WTC11 (cell line): ENCODE measurements around the gene BHLHE40. TPM values are rescaled to one million over a fixed set of nuclear protein-coding genes. Genes with fewer than 3 reads are reported as not detected.

Source experiments
- ATAC-seq: fragments of 200-7000 bp; cut with Tn5 transposase; 2 replicates; pipeline ENCODE4 v1.10.0; 2021; ENCODE audit warnings: mild to moderate bottlenecking, moderate library complexity
- CTCF ChIA-PET: fragments of 300-600 bp; sonication (Branson Sonifier 250); formaldehyde crosslinking; loops from one replicate; lab custom pipeline; 2021; ENCODE audit warnings: antibody characterized with exemption; lab: Charles Lee
- POLR2A ChIA-PET: fragments of 350-600 bp; sonication (Branson Sonifier 250); formaldehyde crosslinking; loops from one replicate; lab custom pipeline; 2021; ENCODE audit warnings: antibody characterized with exemption; lab: Charles Lee
- DNase-seq: peaks from one replicate; pipeline ENCODE4 v3.0.0; 2021; ENCODE audit warnings: low spot score
- H3K27ac Mint-ChIP-seq: 2 replicates; pipeline ENCODE4 v1.8.0; 2021; ENCODE audit warnings: mixed read lengths
- H3K27me3 Mint-ChIP-seq: 2 replicates; pipeline ENCODE4 v1.8.0; 2021; ENCODE audit warnings: low read depth, mild to moderate bottlenecking, moderate library complexity, mixed read lengths
- H3K36me3 Mint-ChIP-seq: 2 replicates; pipeline ENCODE4 v1.8.0; 2021; ENCODE audit warnings: mixed read lengths
- H3K4me1 Mint-ChIP-seq: 2 replicates; pipeline ENCODE4 v1.8.0; 2022; ENCODE audit warnings: mixed read lengths
- H3K4me3 Mint-ChIP-seq: 2 replicates; pipeline ENCODE4 v1.8.0; 2021; ENCODE audit warnings: mild to moderate bottlenecking, moderate library complexity, mixed read lengths
- H3K9me3 Mint-ChIP-seq: 2 replicates; pipeline ENCODE4 v1.8.0; 2021; ENCODE audit warnings: mixed read lengths
- CBFB ChIP-seq: sonication (generic); formaldehyde crosslinking; IDR thresholded peaks from 2 replicates; pipeline ENCODE4 v1.8.1; 2022; ENCODE audit warnings: mild to moderate bottlenecking, low read depth, missing genetic modification reagents
- CREB1 ChIP-seq: sonication (generic); formaldehyde crosslinking; IDR thresholded peaks from 2 replicates; pipeline ENCODE4 v1.8.0; 2023; ENCODE audit warnings: mild to moderate bottlenecking, missing genetic modification reagents
- EMX1 ChIP-seq: fragments of 250-450 bp; sonication (Bioruptor Pico); IDR thresholded peaks from 2 replicates; pipeline ENCODE4 v1.8.0; 2021; ENCODE audit warnings: mild to moderate bottlenecking
- ETV6 ChIP-seq: sonication (generic); formaldehyde crosslinking; IDR thresholded peaks from 2 replicates; pipeline ENCODE4 v1.8.1; 2022; ENCODE audit warnings: mild to moderate bottlenecking, missing genetic modification reagents
- FOXJ3 ChIP-seq: sonication (generic); formaldehyde crosslinking; IDR thresholded peaks from 2 replicates; pipeline ENCODE4 v1.9.0; 2021; ENCODE audit warnings: missing genetic modification reagents, mild to moderate bottlenecking, borderline replicate concordance
- FOXK1 ChIP-seq: sonication (generic); formaldehyde crosslinking; IDR thresholded peaks from 2 replicates; pipeline ENCODE4 v1.8.0; 2022; ENCODE audit warnings: mild to moderate bottlenecking, moderate library complexity, missing genetic modification reagents
- GABPB1 ChIP-seq: sonication (generic); formaldehyde crosslinking; IDR thresholded peaks from 2 replicates; pipeline ENCODE4 v1.8.1; 2023; ENCODE audit warnings: mild to moderate bottlenecking, missing genetic modification reagents
- JUN ChIP-seq: sonication (generic); formaldehyde crosslinking; IDR thresholded peaks from 2 replicates; pipeline ENCODE4 v1.8.0; 2023; ENCODE audit warnings: mild to moderate bottlenecking, missing genetic modification reagents
- KAT7 ChIP-seq: sonication (generic); formaldehyde crosslinking; IDR thresholded peaks from 2 replicates; pipeline ENCODE4 v1.8.1; 2023; ENCODE audit warnings: missing genetic modification reagents, mild to moderate bottlenecking, borderline replicate concordance
- NFATC4 ChIP-seq: fragments of 250-450 bp; sonication (Bioruptor Pico); IDR thresholded peaks from 2 replicates; pipeline ENCODE4 v1.9.0; 2021; ENCODE audit warnings: mild to moderate bottlenecking
- OVOL2 ChIP-seq: fragments of 250-450 bp; sonication (Bioruptor Pico); IDR thresholded peaks from 2 replicates; pipeline ENCODE4 v1.9.0; 2021; ENCODE audit warnings: mild to moderate bottlenecking, borderline replicate concordance
- PRRX2 ChIP-seq: fragments of 250-450 bp; sonication (Bioruptor Pico); IDR thresholded peaks from 2 replicates; pipeline ENCODE4 v1.8.0; 2021; ENCODE audit warnings: mild to moderate bottlenecking
- SMAD4 ChIP-seq: sonication (generic); formaldehyde crosslinking; IDR thresholded peaks from 2 replicates; pipeline ENCODE4 v1.8.0; 2022; ENCODE audit warnings: mild to moderate bottlenecking, missing genetic modification reagents
- SP1 ChIP-seq: sonication (generic); formaldehyde crosslinking; conservative IDR thresholded peaks from 2 replicates; pipeline ENCODE4 v1.8.1; 2022; ENCODE audit warnings: missing genetic modification reagents
- ZNF138 ChIP-seq: sonication (generic); formaldehyde crosslinking; conservative IDR thresholded peaks from 2 replicates; pipeline ENCODE4 v1.8.1; 2022; ENCODE audit warnings: mild to moderate bottlenecking, moderate library complexity, missing genetic modification reagents
- ZNF219 ChIP-seq: sonication (generic); formaldehyde crosslinking; IDR thresholded peaks from 2 replicates; pipeline ENCODE4 v1.8.0; 2023; ENCODE audit warnings: missing genetic modification reagents, mild to moderate bottlenecking, borderline replicate concordance
- ZNF232 ChIP-seq: sonication (generic); formaldehyde crosslinking; IDR thresholded peaks from 2 replicates; pipeline ENCODE4 v1.8.0; 2022; ENCODE audit warnings: mild to moderate bottlenecking, missing genetic modification reagents
- total RNA-seq: library from RNA; stranded (reverse); gene quantifications from 3 replicates; pipeline ENCODE4 v1.2.3, GENCODE V29; 2021
- TF ChIP-seq, protein P1 (sequence below): fragments of 250-450 bp; sonication (Bioruptor Pico); IDR thresholded peaks from 2 replicates; pipeline ENCODE4 v1.8.0; 2021; ENCODE audit warnings: mild to moderate bottlenecking
- TF ChIP-seq, protein P2 (sequence below): sonication (generic); formaldehyde crosslinking; IDR thresholded peaks from 2 replicates; pipeline ENCODE4 v1.8.1; 2022; ENCODE audit warnings: mild to moderate bottlenecking, missing genetic modification reagents, moderate library complexity, borderline replicate concordance
- TF ChIP-seq, protein P3 (sequence below): fragments of 250-450 bp; sonication (Bioruptor Pico); IDR thresholded peaks from 2 replicates; pipeline ENCODE4 v2.1.2; 2022; ENCODE audit warnings: mild to moderate bottlenecking, moderate library complexity
- TF ChIP-seq, protein P4 (sequence below): sonication (generic); formaldehyde crosslinking; IDR thresholded peaks from 2 replicates; pipeline ENCODE4 v1.8.0; 2022; ENCODE audit warnings: mild to moderate bottlenecking, missing genetic modification reagents
- TF ChIP-seq, protein P5 (sequence below): fragments of 250-450 bp; sonication (Bioruptor Pico); IDR thresholded peaks from 2 replicates; pipeline ENCODE4 v1.9.0; 2021; ENCODE audit warnings: moderate library complexity, mild to moderate bottlenecking, inconsistent platforms, borderline replicate concordance
- TF ChIP-seq, protein P6 (sequence below): sonication (generic); formaldehyde crosslinking; IDR thresholded peaks from 2 replicates; pipeline ENCODE4 v1.8.1; 2022; ENCODE audit warnings: low read depth, mild to moderate bottlenecking, moderate library complexity, missing genetic modification reagents, borderline replicate concordance
- TF ChIP-seq, protein P7 (sequence below): sonication (generic); formaldehyde crosslinking; IDR thresholded peaks from 2 replicates; pipeline ENCODE4 v1.8.1; 2023; ENCODE audit warnings: mild to moderate bottlenecking, missing genetic modification reagents

Gene BHLHE40
- total RNA-seq, 1 experiment from 2014 or later: 5.7 TPM

DNA sequence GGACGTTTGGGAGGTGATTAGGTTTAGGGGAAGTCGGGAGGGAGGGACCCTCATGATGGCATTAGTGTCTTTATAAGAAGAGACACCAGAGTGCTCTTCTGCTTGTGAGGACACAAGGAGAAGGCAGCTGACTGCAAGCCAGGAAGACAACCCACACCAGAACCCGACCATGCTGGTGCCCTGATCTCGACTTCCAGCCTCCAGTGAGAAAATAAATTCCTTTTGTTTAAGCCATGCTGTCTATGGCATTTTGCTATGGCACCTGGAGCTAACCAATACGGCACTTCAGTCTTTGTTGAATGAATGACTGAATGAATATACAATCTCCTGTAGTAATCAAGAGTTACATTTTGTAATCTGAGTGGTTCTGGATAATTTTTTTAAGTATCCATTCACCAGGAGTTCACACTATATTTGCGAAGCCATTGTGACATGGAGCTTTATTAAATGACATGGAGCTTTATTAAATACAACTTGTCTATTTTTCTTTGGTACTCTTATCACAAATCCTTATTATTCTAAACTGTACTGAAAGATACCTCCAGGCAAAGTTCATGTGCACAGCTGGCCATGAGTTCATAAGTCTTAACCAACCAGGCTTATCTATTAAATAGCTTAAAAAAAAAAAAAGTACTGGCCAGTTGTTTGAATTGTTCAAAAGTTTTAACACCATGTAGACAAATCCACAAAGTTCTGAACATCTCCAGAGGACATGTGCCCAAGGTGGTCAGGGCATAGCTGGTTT, 24.8 kb upstream of the BHLHE40 start:
- no peak overlapping the region for H3K27ac Mint-ChIP-seq
- CTCF ChIA-PET: interaction anchor here (0.8 to 1.5 kb wide), 3 partner anchors 11 to 22 kb away, joined by 3 to 5 read pairs (median 4); no protein-coding TSS in a partner anchor

DNA sequence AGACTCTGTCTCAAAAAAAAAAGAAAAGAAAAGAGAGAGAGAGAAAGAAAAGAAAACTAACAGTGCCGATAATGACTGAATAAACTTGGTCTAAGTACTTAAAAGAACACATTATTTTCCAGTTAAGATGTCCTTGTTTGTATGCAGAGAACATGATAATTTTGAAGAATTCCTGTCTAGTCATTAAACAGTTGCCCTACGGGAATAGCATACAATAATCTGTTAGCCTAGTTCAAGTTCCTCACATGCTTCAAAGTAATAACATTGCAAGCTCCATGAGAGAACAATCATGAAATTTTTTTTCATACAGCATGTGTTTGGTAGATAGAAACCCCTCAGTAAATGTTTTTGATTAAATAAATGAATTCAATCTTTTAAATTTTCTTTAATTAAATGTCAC, 23.1 kb upstream of the BHLHE40 start:
- no peak for TF ChIP-seq KAT7 (CRISPR knock-in tag)
- Mint-ChIP-seq H3K27ac (no peak overlapping the region), H3K9me3 (peaks cover 13% of the 10 kb centered on the region), H3K27me3 (peaks cover 3% of the 10 kb centered on the region; the same call in 1 of the 2 replicates), H3K36me3 (peaks cover 13% of the 10 kb centered on the region), H3K4me1 (peaks cover 12% of the 10 kb centered on the region; the same call in 1 of the 2 replicates), H3K4me3 (no peak overlapping the region)
- CTCF ChIA-PET: interaction anchor here (1.3 to 3.0 kb wide), 2 partner anchors 12 to 20 kb away, joined by 3 to 13 read pairs; no protein-coding TSS in a partner anchor
- DNase-seq: no peak
- no peak for ATAC-seq
- POLR2A ChIA-PET: no interaction called here

More for the DNA sequence above, 24.8 kb upstream of the BHLHE40 start:
- no peak overlapping the region for H3K4me3 Mint-ChIP-seq
- peaks cover 10% of the 10 kb centered on the region for H3K9me3 Mint-ChIP-seq
- POLR2A ChIA-PET: no interaction called here
- TF ChIP-seq, protein P1, sequence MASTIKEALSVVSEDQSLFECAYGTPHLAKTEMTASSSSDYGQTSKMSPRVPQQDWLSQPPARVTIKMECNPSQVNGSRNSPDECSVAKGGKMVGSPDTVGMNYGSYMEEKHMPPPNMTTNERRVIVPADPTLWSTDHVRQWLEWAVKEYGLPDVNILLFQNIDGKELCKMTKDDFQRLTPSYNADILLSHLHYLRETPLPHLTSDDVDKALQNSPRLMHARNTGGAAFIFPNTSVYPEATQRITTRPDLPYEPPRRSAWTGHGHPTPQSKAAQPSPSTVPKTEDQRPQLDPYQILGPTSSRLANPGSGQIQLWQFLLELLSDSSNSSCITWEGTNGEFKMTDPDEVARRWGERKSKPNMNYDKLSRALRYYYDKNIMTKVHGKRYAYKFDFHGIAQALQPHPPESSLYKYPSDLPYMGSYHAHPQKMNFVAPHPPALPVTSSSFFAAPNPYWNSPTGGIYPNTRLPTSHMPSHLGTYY: no peak
- TF ChIP-seq FOXJ3 (CRISPR knock-in tag) (no peak), CREB1 (CRISPR knock-in tag) (no peak), NFATC4 (CRISPR knock-in tag) (no peak), FOXK1 (CRISPR knock-in tag) (no peak), SP1 (no peak), ZNF138 (CRISPR knock-in tag) (no peak), OVOL2 (CRISPR knock-in tag) (no peak), SMAD4 (no peak), GABPB1 (CRISPR knock-in tag) (no peak), CBFB (CRISPR knock-in tag) (no peak)
- TF ChIP-seq, protein P2, sequence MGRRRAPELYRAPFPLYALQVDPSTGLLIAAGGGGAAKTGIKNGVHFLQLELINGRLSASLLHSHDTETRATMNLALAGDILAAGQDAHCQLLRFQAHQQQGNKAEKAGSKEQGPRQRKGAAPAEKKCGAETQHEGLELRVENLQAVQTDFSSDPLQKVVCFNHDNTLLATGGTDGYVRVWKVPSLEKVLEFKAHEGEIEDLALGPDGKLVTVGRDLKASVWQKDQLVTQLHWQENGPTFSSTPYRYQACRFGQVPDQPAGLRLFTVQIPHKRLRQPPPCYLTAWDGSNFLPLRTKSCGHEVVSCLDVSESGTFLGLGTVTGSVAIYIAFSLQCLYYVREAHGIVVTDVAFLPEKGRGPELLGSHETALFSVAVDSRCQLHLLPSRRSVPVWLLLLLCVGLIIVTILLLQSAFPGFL: no peak
- no peak for DNase-seq
- H3K4me1 Mint-ChIP-seq: peaks cover 12% of the 10 kb centered on the region; the same call in 1 of the 2 replicates
- H3K36me3 Mint-ChIP-seq: peaks cover 9% of the 10 kb centered on the region
- H3K27me3 Mint-ChIP-seq: peaks cover 3% of the 10 kb centered on the region; the same call in 1 of the 2 replicates
- no peak for ATAC-seq

DNA sequence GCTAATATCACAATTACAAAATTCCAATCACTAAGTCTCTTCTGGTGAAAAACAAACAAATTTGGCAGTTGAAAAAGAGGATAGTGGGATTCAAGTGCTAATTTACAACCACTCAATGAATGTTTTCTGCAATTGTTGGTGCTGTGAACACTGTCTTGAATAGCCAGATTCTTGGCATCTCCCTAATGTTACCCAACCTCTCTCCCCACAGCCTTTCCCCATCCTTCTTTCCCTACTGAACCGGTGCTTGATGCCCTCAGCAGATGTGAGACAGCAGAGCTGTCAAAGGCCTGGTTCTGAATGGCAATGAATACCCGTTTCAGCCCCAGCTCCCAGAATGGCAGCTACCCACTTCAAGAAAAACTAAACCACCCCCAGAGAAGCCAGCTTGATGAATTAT, 22.5 kb upstream of the BHLHE40 start:
- peaks cover 12% of the 10 kb centered on the region; the same call in 1 of the 2 replicates for H3K4me1 Mint-ChIP-seq
- H3K27ac Mint-ChIP-seq: no peak overlapping the region
- peaks cover 3% of the 10 kb centered on the region; the same call in 1 of the 2 replicates for H3K27me3 Mint-ChIP-seq
- CTCF ChIA-PET: interaction anchor here (1.3 to 3.0 kb wide), 2 partner anchors 13 to 19 kb away, joined by 3 to 13 read pairs; no protein-coding TSS in a partner anchor
- no peak for DNase-seq
- H3K4me3 Mint-ChIP-seq: no peak overlapping the region
- H3K9me3 Mint-ChIP-seq: peaks cover 14% of the 10 kb centered on the region
- no peak for ATAC-seq
- POLR2A ChIA-PET: no interaction called here
- H3K36me3 Mint-ChIP-seq: peaks cover 13% of the 10 kb centered on the region
- TF ChIP-seq ZNF219 (CRISPR knock-in tag): no peak
- TF ChIP-seq, protein P3, sequence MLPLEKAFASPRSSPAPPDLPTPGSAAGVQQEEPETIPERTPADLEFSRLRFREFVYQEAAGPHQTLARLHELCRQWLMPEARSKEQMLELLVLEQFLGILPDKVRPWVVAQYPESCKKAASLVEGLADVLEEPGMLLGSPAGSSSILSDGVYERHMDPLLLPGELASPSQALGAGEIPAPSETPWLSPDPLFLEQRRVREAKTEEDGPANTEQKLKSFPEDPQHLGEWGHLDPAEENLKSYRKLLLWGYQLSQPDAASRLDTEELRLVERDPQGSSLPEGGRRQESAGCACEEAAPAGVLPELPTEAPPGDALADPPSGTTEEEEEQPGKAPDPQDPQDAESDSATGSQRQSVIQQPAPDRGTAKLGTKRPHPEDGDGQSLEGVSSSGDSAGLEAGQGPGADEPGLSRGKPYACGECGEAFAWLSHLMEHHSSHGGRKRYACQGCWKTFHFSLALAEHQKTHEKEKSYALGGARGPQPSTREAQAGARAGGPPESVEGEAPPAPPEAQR: no peak
- TF ChIP-seq, protein P4, sequence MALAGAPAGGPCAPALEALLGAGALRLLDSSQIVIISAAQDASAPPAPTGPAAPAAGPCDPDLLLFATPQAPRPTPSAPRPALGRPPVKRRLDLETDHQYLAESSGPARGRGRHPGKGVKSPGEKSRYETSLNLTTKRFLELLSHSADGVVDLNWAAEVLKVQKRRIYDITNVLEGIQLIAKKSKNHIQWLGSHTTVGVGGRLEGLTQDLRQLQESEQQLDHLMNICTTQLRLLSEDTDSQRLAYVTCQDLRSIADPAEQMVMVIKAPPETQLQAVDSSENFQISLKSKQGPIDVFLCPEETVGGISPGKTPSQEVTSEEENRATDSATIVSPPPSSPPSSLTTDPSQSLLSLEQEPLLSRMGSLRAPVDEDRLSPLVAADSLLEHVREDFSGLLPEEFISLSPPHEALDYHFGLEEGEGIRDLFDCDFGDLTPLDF: no peak
- no peak for TF ChIP-seq SP1
- no peak for TF ChIP-seq ZNF232 (CRISPR knock-in tag)
- TF ChIP-seq, protein P5, sequence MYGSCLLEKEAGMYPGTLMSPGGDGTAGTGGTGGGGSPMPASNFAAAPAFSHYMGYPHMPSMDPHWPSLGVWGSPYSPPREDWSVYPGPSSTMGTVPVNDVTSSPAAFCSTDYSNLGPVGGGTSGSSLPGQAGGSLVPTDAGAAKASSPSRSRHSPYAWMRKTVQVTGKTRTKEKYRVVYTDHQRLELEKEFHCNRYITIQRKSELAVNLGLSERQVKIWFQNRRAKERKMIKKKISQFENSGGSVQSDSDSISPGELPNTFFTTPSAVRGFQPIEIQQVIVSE (CRISPR knock-in tag): no peak
- no peak for TF ChIP-seq EMX1 (CRISPR knock-in tag)
- no peak for TF ChIP-seq ZNF138 (CRISPR knock-in tag)
- TF ChIP-seq, protein P6, sequence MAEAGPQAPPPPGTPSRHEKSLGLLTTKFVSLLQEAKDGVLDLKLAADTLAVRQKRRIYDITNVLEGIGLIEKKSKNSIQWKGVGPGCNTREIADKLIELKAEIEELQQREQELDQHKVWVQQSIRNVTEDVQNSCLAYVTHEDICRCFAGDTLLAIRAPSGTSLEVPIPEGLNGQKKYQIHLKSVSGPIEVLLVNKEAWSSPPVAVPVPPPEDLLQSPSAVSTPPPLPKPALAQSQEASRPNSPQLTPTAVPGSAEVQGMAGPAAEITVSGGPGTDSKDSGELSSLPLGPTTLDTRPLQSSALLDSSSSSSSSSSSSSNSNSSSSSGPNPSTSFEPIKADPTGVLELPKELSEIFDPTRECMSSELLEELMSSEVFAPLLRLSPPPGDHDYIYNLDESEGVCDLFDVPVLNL (CRISPR knock-in tag): no peak
- no peak for TF ChIP-seq JUN (CRISPR knock-in tag)
- TF ChIP-seq ETV6 (CRISPR knock-in tag): no peak
- no peak for TF ChIP-seq PRRX2 (CRISPR knock-in tag)
- TF ChIP-seq FOXJ3 (CRISPR knock-in tag): no peak
- TF ChIP-seq, protein P7, sequence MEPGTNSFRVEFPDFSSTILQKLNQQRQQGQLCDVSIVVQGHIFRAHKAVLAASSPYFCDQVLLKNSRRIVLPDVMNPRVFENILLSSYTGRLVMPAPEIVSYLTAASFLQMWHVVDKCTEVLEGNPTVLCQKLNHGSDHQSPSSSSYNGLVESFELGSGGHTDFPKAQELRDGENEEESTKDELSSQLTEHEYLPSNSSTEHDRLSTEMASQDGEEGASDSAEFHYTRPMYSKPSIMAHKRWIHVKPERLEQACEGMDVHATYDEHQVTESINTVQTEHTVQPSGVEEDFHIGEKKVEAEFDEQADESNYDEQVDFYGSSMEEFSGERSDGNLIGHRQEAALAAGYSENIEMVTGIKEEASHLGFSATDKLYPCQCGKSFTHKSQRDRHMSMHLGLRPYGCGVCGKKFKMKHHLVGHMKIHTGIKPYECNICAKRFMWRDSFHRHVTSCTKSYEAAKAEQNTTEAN (CRISPR knock-in tag): no peak
- TF ChIP-seq, all 79 proteins: peak for 0
